ENCODE data around the gene MAMSTR.

DNA sequence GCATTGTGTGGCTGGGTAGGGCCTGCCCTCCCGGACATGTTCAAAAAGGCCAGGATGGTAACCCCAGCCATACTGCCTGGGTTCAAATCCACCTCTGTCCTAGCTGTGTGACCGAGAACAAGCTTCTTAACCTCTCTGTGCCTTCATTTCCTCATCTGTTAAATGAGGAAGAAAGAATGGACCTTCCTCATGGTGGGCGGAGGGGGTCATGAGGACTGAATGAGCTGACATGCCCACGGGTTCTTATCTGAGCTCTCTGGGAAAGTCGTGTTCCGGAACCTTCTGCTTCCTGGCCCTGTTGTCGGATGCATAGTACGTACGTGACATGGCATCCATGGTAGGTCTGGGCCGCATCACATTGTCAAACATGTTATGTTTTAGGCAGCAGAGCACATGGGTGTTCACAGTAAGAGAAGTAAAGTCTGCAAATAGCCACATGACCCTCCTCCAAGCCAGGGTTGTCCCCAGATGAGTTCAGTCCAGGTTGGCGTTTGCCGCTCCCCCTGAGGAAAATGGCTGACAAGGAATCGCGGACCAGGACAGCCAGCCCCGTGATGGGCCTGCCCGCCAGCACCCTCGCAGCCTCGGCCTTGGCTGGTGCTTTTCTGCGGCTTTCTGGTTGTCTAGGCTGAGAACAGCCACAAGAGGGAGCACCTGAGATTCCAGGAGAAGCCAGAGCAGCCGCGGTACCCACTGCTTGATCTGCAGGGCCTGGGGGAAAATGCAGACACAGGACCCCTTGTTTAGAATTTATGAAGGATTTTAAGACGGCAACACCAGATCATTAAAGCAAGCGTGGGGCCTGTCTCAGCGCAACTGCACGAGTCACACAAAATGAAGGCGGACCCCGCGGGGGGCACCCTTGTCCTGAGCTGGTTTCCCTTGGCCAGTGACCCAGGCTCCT, 44.4 kb downstream of the MAMSTR start:
- peak; percentile 84 to 91 (median 89) for TF ChIP-seq CTCF (IDR thresholded peaks at IDR 0.05)
- TF ChIP-seq EP300 (IDR thresholded peaks at IDR 0.05) = no peak

Data from ovary (tissue), 3 donors.